PC-3 (cell line): ENCODE measurements around the gene SELENOT. TPM values are rescaled to one million over a fixed set of nuclear protein-coding genes. Genes with fewer than 3 reads are reported as not detected.

Experiments used
- ATAC-seq: fragments of 200-7000 bp; cut with Tn5 transposase; 2 replicates; pipeline ENCODE4 v1.9.1; 2020; ENCODE audit warnings: mild to moderate bottlenecking, moderate library complexity
- BruUV-seq: library from RNA; stranded (reverse); fragments of 400-500 nt; replicated peaks from 2 replicates; lab custom pipeline; 2021; lab: Mats Ljungman, UMichigan
- CTCF ChIA-PET: fragments of 300-600 bp; sonication (Branson Sonifier 250); formaldehyde crosslinking; loops from one replicate; lab custom pipeline; 2022; ENCODE audit warnings: antibody characterized with exemption; lab: Charles Lee
- POLR2A ChIA-PET: fragments of 300-600 bp; sonication (Branson Sonifier 250); formaldehyde crosslinking; loops from one replicate; lab custom pipeline; 2022; ENCODE audit warnings: antibody characterized with exemption; ENCODE audit not compliant: unreplicated experiment; lab: Charles Lee
- DNase-seq: peaks from one replicate; pipeline ENCODE4 v3.0.0-alpha.2; 2015
- H2AFZ ChIP-seq: fragments of 300-600 bp; sonication (generic); 2 replicates; pipeline ENCODE4 v1.6.0; 2016; ENCODE audit warnings: antibody characterized with exemption, low read length
- H3F3A ChIP-seq: fragments of 300-600 bp; sonication (generic); one replicate; pipeline ENCODE4 v1.6.0; 2017; ENCODE audit warnings: antibody characterized with exemption, low read length, control low read depth, mild to moderate bottlenecking; ENCODE audit not compliant: unreplicated experiment
- H3K27ac ChIP-seq: fragments of 300-600 bp; sonication (generic); 2 replicates; pipeline ENCODE4 v1.5.1; 2016; ENCODE audit warnings: mild to moderate bottlenecking, low read length
- H3K27me3 ChIP-seq: fragments of 300-600 bp; sonication (generic); 2 replicates; pipeline ENCODE4 v1.6.1; 2016; ENCODE audit warnings: low read length, mixed read lengths
- H3K36me3 ChIP-seq: fragments of 300-600 bp; sonication (generic); 2 replicates; pipeline ENCODE4 v1.6.1; 2016; ENCODE audit warnings: low read depth, mixed run types, low read length, mixed read lengths
- H3K4me1 ChIP-seq: fragments of 300-600 bp; sonication (generic); 2 replicates; pipeline ENCODE4 v1.5.1; 2016; ENCODE audit warnings: low read length; ENCODE audit not compliant: insufficient read depth
- H3K4me2 ChIP-seq: fragments of 300-600 bp; sonication (generic); 2 replicates; pipeline ENCODE4 v1.6.0; 2016; ENCODE audit warnings: low read length
- H3K4me3 ChIP-seq: fragments of 300-600 bp; sonication (generic); 2 replicates; pipeline ENCODE4 v1.5.1; 2016; ENCODE audit warnings: mild to moderate bottlenecking, low read length, mixed read lengths
- H3K79me2 ChIP-seq: fragments of 300-600 bp; sonication (generic); 2 replicates; pipeline ENCODE4 v1.6.1; 2017; ENCODE audit warnings: low read length, mixed read lengths
- H3K9ac ChIP-seq: fragments of 300-600 bp; sonication (generic); 2 replicates; pipeline ENCODE4 v1.6.0; 2016; ENCODE audit warnings: mild to moderate bottlenecking, low read length
- H3K9me2 ChIP-seq: fragments of 300-600 bp; sonication (generic); replicated peaks from 2 replicates; pipeline ENCODE4 v1.6.1; 2016; ENCODE audit warnings: mixed run types, low read length, mixed read lengths
- H3K9me3 ChIP-seq: fragments of 300-600 bp; sonication (generic); 2 replicates; pipeline ENCODE4 v1.6.1; 2016; ENCODE audit warnings: low read length, mixed read lengths
- H4K20me1 ChIP-seq: fragments of 300-600 bp; sonication (generic); 2 replicates; pipeline ENCODE4 v1.6.1; 2016; ENCODE audit warnings: low read length, mixed read lengths
- EZH2 ChIP-seq: fragments of 300-600 bp; sonication (generic); IDR thresholded peaks from one replicate; pipeline ENCODE4 v1.6.1; 2017; ENCODE audit warnings: antibody characterized with exemption, mild to moderate bottlenecking, low read length; ENCODE audit not compliant: unreplicated experiment
- EZH2phosphoT487 ChIP-seq: fragments of 300-600 bp; sonication (generic); IDR thresholded peaks from 2 replicates; pipeline ENCODE4 v1.6.1; 2018; ENCODE audit warnings: mild to moderate bottlenecking, antibody characterized with exemption, low read length, borderline replicate concordance
- intact Hi-C: fragments of 100-400 bp; cut with micrococcal nuclease; formaldehyde crosslinking; loops from 2 replicates; pipeline ENCODE4 v1.9.0; 2023
- total RNA-seq: library from RNA; depleted of rRNA; stranded (reverse); fragments of >200 nt; gene quantifications from 2 replicates; pipeline ENCODE4 v1.2.3, GENCODE V29; 2014
- TF ChIP-seq, protein P1 (sequence below): fragments of 300-600 bp; sonication (generic); conservative IDR thresholded peaks from 2 replicates; pipeline ENCODE4 v1.5.1; 2017; ENCODE audit warnings: antibody characterized with exemption, low read depth, mild to moderate bottlenecking, low read length

SELENOT gene
- total RNA-seq, 1 experiment from 2014 or later, result 109 TPM

DNA sequence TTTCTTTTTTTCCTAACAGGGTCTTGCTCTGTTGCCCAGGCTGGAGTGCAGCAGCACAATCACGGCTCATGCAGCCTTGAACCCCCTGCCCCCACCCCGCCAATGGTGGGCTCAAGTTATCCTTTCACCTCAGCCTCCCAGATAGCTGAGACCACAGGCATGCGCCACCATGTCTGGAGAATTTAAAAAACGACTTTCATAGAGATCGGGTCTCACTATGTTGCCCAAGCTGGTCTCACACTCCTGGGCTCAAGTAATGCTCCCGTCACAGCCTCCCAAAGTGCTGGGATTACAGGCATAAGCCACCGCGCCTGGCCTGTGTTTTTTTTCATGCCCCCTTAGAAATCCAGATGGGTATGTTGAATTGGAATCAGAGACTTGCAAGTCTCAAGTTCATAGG is 60.3 kb downstream of the SELENOT start:
- BruUV-seq, result no TSS peak

DNA sequence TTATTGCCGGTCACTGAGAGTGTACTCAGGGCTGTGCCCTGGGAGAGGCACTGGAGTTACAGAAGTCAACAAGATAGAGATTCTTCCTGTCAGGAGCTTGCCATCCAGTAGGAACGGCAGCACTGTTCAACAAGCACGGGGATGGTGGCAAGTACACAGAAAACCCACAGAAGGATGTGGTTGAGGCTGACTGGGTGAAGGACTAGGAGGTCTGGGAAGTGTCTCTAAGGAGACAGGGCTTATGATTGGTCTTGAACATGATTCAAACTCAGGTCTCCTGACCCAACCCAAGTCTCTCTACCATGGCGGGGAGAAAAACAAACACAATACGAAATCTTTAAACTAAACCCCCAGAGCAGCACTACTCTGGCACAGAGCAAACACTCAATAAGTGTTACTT is 63.0 kb downstream of the SELENOT start:
- Histone ChIP-seq H3K9me3 (no peaks in the 10 kb centered on the region), H3K9ac (no peak overlapping the region), H3K9me2 (no peaks in the 10 kb centered on the region), H3K4me3 (no peak overlapping the region), H3K79me2 (no peaks in the 10 kb centered on the region), H3F3A (no peaks in the 10 kb centered on the region), H4K20me1 (no peaks in the 10 kb centered on the region), H3K36me3 (no peaks in the 10 kb centered on the region), H3K27ac (no peak overlapping the region), H2AFZ (no peak overlapping the region), H3K4me2 (no peak overlapping the region), H3K4me1 (no peaks in the 10 kb centered on the region), H3K27me3 (peaks cover 14% of the 10 kb centered on the region; the same call in 1 of the 2 replicates)
- BruUV-seq, result no TSS peak
- ATAC-seq (no peak), DNase-seq (no peak)
- CTCF ChIA-PET, result no interaction called here
- intact Hi-C loops, result no loop called here
- POLR2A ChIA-PET, result no interaction called here
- TF ChIP-seq EZH2 (no peak), EZH2phosphoT487 (no peak)
- TF ChIP-seq, protein P1, sequence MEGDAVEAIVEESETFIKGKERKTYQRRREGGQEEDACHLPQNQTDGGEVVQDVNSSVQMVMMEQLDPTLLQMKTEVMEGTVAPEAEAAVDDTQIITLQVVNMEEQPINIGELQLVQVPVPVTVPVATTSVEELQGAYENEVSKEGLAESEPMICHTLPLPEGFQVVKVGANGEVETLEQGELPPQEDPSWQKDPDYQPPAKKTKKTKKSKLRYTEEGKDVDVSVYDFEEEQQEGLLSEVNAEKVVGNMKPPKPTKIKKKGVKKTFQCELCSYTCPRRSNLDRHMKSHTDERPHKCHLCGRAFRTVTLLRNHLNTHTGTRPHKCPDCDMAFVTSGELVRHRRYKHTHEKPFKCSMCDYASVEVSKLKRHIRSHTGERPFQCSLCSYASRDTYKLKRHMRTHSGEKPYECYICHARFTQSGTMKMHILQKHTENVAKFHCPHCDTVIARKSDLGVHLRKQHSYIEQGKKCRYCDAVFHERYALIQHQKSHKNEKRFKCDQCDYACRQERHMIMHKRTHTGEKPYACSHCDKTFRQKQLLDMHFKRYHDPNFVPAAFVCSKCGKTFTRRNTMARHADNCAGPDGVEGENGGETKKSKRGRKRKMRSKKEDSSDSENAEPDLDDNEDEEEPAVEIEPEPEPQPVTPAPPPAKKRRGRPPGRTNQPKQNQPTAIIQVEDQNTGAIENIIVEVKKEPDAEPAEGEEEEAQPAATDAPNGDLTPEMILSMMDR, result no peak

More for the DNA sequence above, 60.3 kb downstream of the SELENOT start:
- Histone ChIP-seq H3K36me3 (no peaks in the 10 kb centered on the region), H3K27me3 (peaks cover 7% of the 10 kb centered on the region; the same call in 1 of the 2 replicates), H3K9ac (no peak overlapping the region), H4K20me1 (no peaks in the 10 kb centered on the region), H2AFZ (no peak overlapping the region; the same call in 1 of the 2 replicates), H3K27ac (no peak overlapping the region), H3K4me1 (no peaks in the 10 kb centered on the region), H3K9me3 (no peaks in the 10 kb centered on the region), H3K79me2 (no peaks in the 10 kb centered on the region), H3F3A (no peaks in the 10 kb centered on the region), H3K4me3 (no peak overlapping the region), H3K4me2 (no peak overlapping the region), H3K9me2 (no peaks in the 10 kb centered on the region)
- TF ChIP-seq EZH2 (no peak), EZH2phosphoT487 (no peak)
- TF ChIP-seq, protein P1, result no peak
- intact Hi-C loops, result no loop called here
- DNase-seq, result no peak
- ChIA-PET POLR2A (no interaction called here), CTCF (no interaction called here)
- no peak for ATAC-seq

DNA sequence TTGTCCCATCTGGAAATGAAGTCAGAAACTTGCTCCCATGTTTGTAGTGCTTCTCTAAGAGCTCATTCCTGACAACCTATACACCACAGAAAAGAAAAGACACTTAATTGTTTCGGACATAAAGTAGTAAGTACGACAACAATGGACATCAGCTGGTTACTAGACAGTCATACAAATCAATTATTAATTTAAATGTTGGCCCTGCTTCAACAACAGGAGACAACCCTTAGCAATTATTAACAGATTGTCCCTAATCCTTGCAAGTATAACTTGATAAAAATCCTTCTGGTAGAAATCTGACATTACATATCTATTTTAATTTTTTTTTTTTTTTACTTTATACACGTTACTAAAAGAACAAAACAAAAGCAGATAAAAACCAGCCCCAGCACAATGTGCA is 70.8 kb downstream of the SELENOT start:
- ChIA-PET POLR2A (no interaction called here), CTCF (no interaction called here)
- H3K4me2 ChIP-seq, result no peak overlapping the region
- no peaks in the 10 kb centered on the region for H3K4me1 ChIP-seq
- ATAC-seq, result no peak
- no peaks in the 10 kb centered on the region for H4K20me1 ChIP-seq
- no peaks in the 10 kb centered on the region for H3K9me2 ChIP-seq
- H3K27me3 ChIP-seq, result peaks cover 4% of the 10 kb centered on the region; the same call in 1 of the 2 replicates
- H3K36me3 ChIP-seq, result no peaks in the 10 kb centered on the region
- no peaks in the 10 kb centered on the region for H3F3A ChIP-seq
- peaks cover 19% of the 10 kb centered on the region; the same call in 1 of the 2 replicates for H3K9me3 ChIP-seq
- TF ChIP-seq, protein P1, result no peak
- no peak overlapping the region for H3K9ac ChIP-seq
- intact Hi-C loops, result no loop called here
- H2AFZ ChIP-seq, result no peak overlapping the region
- BruUV-seq, result no TSS peak
- DNase-seq, result no peak
- no peak overlapping the region for H3K4me3 ChIP-seq
- no peaks in the 10 kb centered on the region for H3K79me2 ChIP-seq
- H3K27ac ChIP-seq, result no peak overlapping the region
